Neural cell (in vitro differentiated cells): Measurements from ENCODE around the gene KRT38. TPM values are rescaled to one million over a fixed set of nuclear protein-coding genes. Genes with fewer than 3 reads are reported as not detected.

Experiments used
- H2AFZ ChIP-seq: fragments of 200-600, 300-800 bp; sonication (generic), shearing (Covaris generic); 2 replicates; pipeline ENCODE4 v1.6.0; 2014; ENCODE audit warnings: low read depth, mild to moderate bottlenecking, antibody characterized with exemption, low read length, moderate library complexity
- H3F3A ChIP-seq: fragments of 200-600 bp; shearing (Covaris generic); 2 replicates; pipeline ENCODE4 v1.6.1; 2016; ENCODE audit warnings: mild to moderate bottlenecking, moderate library complexity, mixed read lengths, antibody characterized with exemption, low read length; ENCODE audit not compliant: insufficient read depth, poor library complexity, severe bottlenecking
- H3K27ac ChIP-seq: fragments of 200-600, 300-800 bp; sonication (generic), shearing (Covaris generic); 2 replicates; pipeline ENCODE4 v1.5.1; 2014; ENCODE audit warnings: mild to moderate bottlenecking, low read length, moderate library complexity
- H3K27me3 ChIP-seq: fragments of 300-800, 200-600 bp; sonication (generic), shearing (Covaris generic); 2 replicates; pipeline ENCODE4 v1.6.0; 2014; ENCODE audit warnings: mild to moderate bottlenecking, low read depth, low read length, moderate library complexity; ENCODE audit not compliant: insufficient read depth
- H3K36me3 ChIP-seq: fragments of 300-800, 200-600 bp; sonication (generic), shearing (Covaris generic); 2 replicates; pipeline ENCODE4 v1.5.1; 2014; ENCODE audit warnings: mild to moderate bottlenecking, antibody characterized with exemption, low read length, moderate library complexity; ENCODE audit not compliant: insufficient read depth
- H3K4me2 ChIP-seq: fragments of 300-800, 200-600 bp; sonication (generic), shearing (Covaris generic); 2 replicates; pipeline ENCODE4 v1.6.0; 2014; ENCODE audit warnings: mild to moderate bottlenecking, low read length
- H3K4me3 ChIP-seq: fragments of 300-800, 200-600 bp; sonication (generic), shearing (Covaris generic); 2 replicates; pipeline ENCODE4 v1.5.1; 2014; ENCODE audit warnings: mild to moderate bottlenecking, low read length, moderate library complexity
- H3K79me2 ChIP-seq: fragments of 200-600 bp; shearing (Covaris generic); replicated peaks from 2 replicates; pipeline ENCODE4 v1.6.0; 2014; ENCODE audit warnings: mild to moderate bottlenecking, low read length, moderate library complexity; ENCODE audit not compliant: insufficient read depth
- H3K9ac ChIP-seq: fragments of 300-800, 200-600 bp; sonication (generic), shearing (Covaris generic); 2 replicates; pipeline ENCODE4 v1.6.1; 2016; ENCODE audit warnings: mild to moderate bottlenecking, low read length, mixed read lengths
- H3K9me2 ChIP-seq: fragments of 200-600 bp; shearing (Covaris generic); 2 replicates; pipeline ENCODE4 v1.6.1; 2016; ENCODE audit warnings: mild to moderate bottlenecking, low read length, mixed read lengths; ENCODE audit not compliant: insufficient read depth
- H3K9me3 ChIP-seq: fragments of 200-600, 300-800 bp; sonication (generic), shearing (Covaris generic); 2 replicates; pipeline ENCODE4 v1.6.1; 2016; ENCODE audit warnings: mild to moderate bottlenecking, mixed run types, low read length, moderate library complexity, mixed read lengths
- H4K20me1 ChIP-seq: fragments of 200-600 bp; shearing (Covaris generic); 2 replicates; pipeline ENCODE4 v1.6.1; 2016; ENCODE audit warnings: mild to moderate bottlenecking, mixed run types; ENCODE audit not compliant: insufficient read depth
- EP300 ChIP-seq: fragments of 450-650 bp; conservative IDR thresholded peaks from 2 replicates; pipeline ENCODE4 v1.6.1; 2014; ENCODE audit warnings: antibody characterized with exemption, mild to moderate bottlenecking, moderate library complexity; ENCODE audit not compliant: poor library complexity, severe bottlenecking
- EZH2 ChIP-seq: fragments of 200-600, 300-800 bp; shearing (Covaris generic), sonication (generic); IDR thresholded peaks from 2 replicates; pipeline ENCODE4 v1.6.1; 2014; ENCODE audit warnings: antibody characterized with exemption, low read length, borderline replicate concordance, mild to moderate bottlenecking; ENCODE audit not compliant: insufficient read depth, poor library complexity, severe bottlenecking
- MXI1 ChIP-seq: fragments of 450-650 bp; conservative IDR thresholded peaks from 2 replicates; pipeline ENCODE4 v1.6.1; 2014; ENCODE audit warnings: antibody characterized with exemption, mild to moderate bottlenecking; ENCODE audit not compliant: poor library complexity, severe bottlenecking
- POLR2AphosphoS5 ChIP-seq: IDR thresholded peaks from 2 replicates; pipeline ENCODE4 v1.6.1; 2012
- RAD21 ChIP-seq: fragments of 450-650 bp; conservative IDR thresholded peaks from 2 replicates; pipeline ENCODE4 v1.6.1; 2014; ENCODE audit warnings: antibody characterized with exemption, mild to moderate bottlenecking, moderate library complexity
- SMC3 ChIP-seq: fragments of 450-650 bp; conservative IDR thresholded peaks from 2 replicates; pipeline ENCODE4 v1.6.1; 2014; ENCODE audit warnings: antibody characterized with exemption, mild to moderate bottlenecking, moderate library complexity; ENCODE audit not compliant: poor library complexity
- TAF1 ChIP-seq: IDR thresholded peaks from 2 replicates; pipeline ENCODE4 v1.6.1; 2012; ENCODE audit warnings: low read depth
- polyA plus RNA-seq: library from polyadenylated mRNA; depleted of rRNA; stranded (reverse); fragments of >200 nt; gene quantifications from 2 replicates; pipeline ENCODE4 v1.2.3, GENCODE V29; 2014
- TF ChIP-seq, protein P1 (sequence below): fragments of 450-650 bp; IDR thresholded peaks from 2 replicates; pipeline ENCODE4 v1.5.1; 2014; ENCODE audit warnings: antibody characterized with exemption, mild to moderate bottlenecking, moderate library complexity; ENCODE audit not compliant: poor library complexity, severe bottlenecking
- TF ChIP-seq, protein P2 (sequence below): IDR thresholded peaks from 2 replicates; pipeline ENCODE4 v1.6.1; 2012; ENCODE audit warnings: borderline replicate concordance

KRT38 gene
- polyA plus RNA-seq, 1 donor from 2014 or later, result not detected

DNA sequence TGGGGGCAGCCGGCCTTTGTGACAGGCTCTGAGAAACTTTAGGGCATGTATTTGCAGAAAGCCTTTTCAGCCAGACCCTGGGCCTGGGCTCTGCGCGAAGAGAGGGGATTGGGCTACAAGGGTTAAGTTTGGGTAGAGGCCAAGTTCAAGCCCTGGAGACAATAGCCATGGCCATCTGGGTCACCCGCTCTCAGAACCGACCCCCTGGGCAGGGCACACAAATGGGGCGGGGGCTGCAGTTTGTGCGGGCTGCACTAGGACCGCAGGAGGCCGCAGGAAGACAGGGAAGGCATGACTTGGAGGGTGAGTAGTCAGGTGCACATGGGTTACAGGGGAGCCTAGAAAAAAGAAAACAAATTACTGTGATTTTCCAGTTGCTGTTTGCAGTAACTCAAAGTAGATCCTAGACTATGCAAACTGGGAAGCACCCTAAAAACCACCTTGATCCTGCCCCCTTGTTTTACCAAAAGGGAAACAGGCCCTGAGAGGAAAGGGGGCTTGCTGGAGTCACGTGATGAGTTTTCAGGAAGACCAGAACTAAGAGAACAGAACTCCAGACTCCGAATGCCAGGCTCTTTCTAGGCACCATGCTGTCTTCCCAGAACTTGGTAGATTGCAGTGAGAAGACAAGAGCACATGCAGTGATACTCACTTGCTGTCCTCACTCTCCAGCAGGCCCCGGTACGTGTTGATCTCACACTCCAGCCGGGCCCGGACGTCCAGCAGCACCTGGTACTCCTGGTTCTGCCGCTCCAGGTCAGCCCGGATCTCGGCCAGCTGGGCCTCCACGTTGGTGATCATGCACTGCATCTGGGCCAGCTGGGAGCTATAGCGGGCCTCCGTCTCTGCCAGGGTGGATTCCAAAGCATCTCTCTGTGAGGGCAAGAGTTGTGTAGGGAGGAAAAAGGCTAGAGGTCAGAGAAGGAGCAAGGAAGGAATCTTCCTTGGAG is 36.4 kb upstream of the KRT38 start:
- H3K36me3 ChIP-seq, result no peaks in the 10 kb centered on the region
- H3K4me2 ChIP-seq, result no peak overlapping the region
- no peaks in the 10 kb centered on the region for H3K27me3 ChIP-seq
- H3K9me2 ChIP-seq, result no peaks in the 10 kb centered on the region
- TF ChIP-seq MXI1 (no peak), RAD21 (no peak), EZH2 (no peak), SMC3 (no peak)
- TF ChIP-seq, protein P1, sequence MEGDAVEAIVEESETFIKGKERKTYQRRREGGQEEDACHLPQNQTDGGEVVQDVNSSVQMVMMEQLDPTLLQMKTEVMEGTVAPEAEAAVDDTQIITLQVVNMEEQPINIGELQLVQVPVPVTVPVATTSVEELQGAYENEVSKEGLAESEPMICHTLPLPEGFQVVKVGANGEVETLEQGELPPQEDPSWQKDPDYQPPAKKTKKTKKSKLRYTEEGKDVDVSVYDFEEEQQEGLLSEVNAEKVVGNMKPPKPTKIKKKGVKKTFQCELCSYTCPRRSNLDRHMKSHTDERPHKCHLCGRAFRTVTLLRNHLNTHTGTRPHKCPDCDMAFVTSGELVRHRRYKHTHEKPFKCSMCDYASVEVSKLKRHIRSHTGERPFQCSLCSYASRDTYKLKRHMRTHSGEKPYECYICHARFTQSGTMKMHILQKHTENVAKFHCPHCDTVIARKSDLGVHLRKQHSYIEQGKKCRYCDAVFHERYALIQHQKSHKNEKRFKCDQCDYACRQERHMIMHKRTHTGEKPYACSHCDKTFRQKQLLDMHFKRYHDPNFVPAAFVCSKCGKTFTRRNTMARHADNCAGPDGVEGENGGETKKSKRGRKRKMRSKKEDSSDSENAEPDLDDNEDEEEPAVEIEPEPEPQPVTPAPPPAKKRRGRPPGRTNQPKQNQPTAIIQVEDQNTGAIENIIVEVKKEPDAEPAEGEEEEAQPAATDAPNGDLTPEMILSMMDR, result no peak
- no peak overlapping the region for H3K27ac ChIP-seq
- H4K20me1 ChIP-seq, result no peaks in the 10 kb centered on the region
- no peak overlapping the region for H3K4me3 ChIP-seq
- no peak overlapping the region for H3K9ac ChIP-seq
- H3K79me2 ChIP-seq, result no peaks in the 10 kb centered on the region
- H2AFZ ChIP-seq, result no peak overlapping the region
- H3F3A ChIP-seq, result no peaks in the 10 kb centered on the region
- H3K9me3 ChIP-seq, result no peaks in the 10 kb centered on the region

DNA sequence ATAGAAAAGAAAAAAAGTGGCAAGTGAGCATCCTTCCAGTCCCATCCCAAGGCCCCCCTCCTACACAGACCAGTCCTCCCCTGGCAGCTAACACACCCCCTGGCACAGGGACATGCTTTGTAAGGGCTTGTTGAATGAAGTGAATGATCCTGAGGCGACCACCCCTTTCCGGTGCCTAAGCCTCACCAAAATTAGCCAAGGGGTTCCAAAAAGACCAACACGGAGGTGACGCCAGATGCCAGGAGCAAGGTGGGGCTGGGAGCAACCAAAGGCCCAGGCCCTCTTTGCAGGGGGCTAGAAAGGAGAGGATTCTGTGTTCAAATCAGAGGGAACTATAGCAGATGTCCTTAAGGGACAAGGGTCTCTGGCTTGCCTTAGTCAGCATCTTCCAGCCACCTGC is 34.6 kb upstream of the KRT38 start:
- no peak overlapping the region for H2AFZ ChIP-seq
- no peak overlapping the region for H3K9ac ChIP-seq
- H3K4me2 ChIP-seq, result no peak overlapping the region
- no peak overlapping the region for H3K27ac ChIP-seq
- H3K4me3 ChIP-seq, result no peak overlapping the region
- no peaks in the 10 kb centered on the region for H4K20me1 ChIP-seq
- H3K9me3 ChIP-seq, result no peaks in the 10 kb centered on the region
- no peaks in the 10 kb centered on the region for H3K27me3 ChIP-seq
- H3K36me3 ChIP-seq, result no peaks in the 10 kb centered on the region
- H3F3A ChIP-seq, result no peaks in the 10 kb centered on the region
- TF ChIP-seq EP300 (no peak), SMC3 (no peak), TAF1 (no peak), POLR2AphosphoS5 (no peak), EZH2 (no peak), MXI1 (no peak), RAD21 (no peak)
- TF ChIP-seq, protein P2, sequence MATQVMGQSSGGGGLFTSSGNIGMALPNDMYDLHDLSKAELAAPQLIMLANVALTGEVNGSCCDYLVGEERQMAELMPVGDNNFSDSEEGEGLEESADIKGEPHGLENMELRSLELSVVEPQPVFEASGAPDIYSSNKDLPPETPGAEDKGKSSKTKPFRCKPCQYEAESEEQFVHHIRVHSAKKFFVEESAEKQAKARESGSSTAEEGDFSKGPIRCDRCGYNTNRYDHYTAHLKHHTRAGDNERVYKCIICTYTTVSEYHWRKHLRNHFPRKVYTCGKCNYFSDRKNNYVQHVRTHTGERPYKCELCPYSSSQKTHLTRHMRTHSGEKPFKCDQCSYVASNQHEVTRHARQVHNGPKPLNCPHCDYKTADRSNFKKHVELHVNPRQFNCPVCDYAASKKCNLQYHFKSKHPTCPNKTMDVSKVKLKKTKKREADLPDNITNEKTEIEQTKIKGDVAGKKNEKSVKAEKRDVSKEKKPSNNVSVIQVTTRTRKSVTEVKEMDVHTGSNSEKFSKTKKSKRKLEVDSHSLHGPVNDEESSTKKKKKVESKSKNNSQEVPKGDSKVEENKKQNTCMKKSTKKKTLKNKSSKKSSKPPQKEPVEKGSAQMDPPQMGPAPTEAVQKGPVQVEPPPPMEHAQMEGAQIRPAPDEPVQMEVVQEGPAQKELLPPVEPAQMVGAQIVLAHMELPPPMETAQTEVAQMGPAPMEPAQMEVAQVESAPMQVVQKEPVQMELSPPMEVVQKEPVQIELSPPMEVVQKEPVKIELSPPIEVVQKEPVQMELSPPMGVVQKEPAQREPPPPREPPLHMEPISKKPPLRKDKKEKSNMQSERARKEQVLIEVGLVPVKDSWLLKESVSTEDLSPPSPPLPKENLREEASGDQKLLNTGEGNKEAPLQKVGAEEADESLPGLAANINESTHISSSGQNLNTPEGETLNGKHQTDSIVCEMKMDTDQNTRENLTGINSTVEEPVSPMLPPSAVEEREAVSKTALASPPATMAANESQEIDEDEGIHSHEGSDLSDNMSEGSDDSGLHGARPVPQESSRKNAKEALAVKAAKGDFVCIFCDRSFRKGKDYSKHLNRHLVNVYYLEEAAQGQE, result no peak
- TF ChIP-seq, protein P1, result no peak
- H3K9me2 ChIP-seq, result no peaks in the 10 kb centered on the region
- no peaks in the 10 kb centered on the region for H3K79me2 ChIP-seq
